K562 (cell line): ENCODE data around the gene SLC25A14. TPM values are rescaled to one million over a fixed set of nuclear protein-coding genes. Genes with fewer than 3 reads are reported as not detected.

Experiments used
- ATAC-seq: fragments of 200-7000 bp; cut with Tn5 transposase; 3 replicates; pipeline ENCODE4 v1.9.1; 2020; ENCODE audit warnings: moderate library complexity
- BruUV-seq: library from RNA; stranded (reverse); fragments of 400-500 nt; replicated peaks from 2 replicates; lab custom pipeline; 2021; lab: Mats Ljungman, UMichigan
- CTCF ChIA-PET: fragments of 300-600 bp; formaldehyde crosslinking; extraction: SDS; loops from one replicate; lab custom pipeline; 2021; ENCODE audit warnings: low intra/inter-chr PET ratio; lab: Yijun Ruan, JAX
- POLR2A ChIA-PET: fragments of 300-600, 350-650 bp; sonication (Branson Sonifier 250); formaldehyde crosslinking; extraction: SDS; loops from one replicate; lab custom pipeline; 2021; ENCODE audit warnings: antibody characterized with exemption, inconsistent platforms; lab: Yijun Ruan, JAX
- DNase-seq, 4 experiments: peaks; one replicate each; pipeline versions ENCODE4 v3.0.0 to v3.0.0-alpha.2; 2011 to 2018; ENCODE audit warnings: low spot score in 3 of 4, mixed read lengths in 3 of 4; ENCODE audit errors: extremely low read depth in 1 of 4
- FAIRE-seq: peaks from 2 replicates; lab custom pipeline; 2011; peaks lifted over from hg19 to GRCh38; lab: Jason Lieb, UNC
- H2AFZ ChIP-seq: 2 replicates; pipeline ENCODE4 v1.6.0; 2011; ENCODE audit warnings: low read depth, low read length, control low read depth, inconsistent platforms
- H3K27ac ChIP-seq: fragments of 200-600 bp; 3 replicates; pipeline ENCODE4 v1.8.0; 2011; ENCODE audit warnings: low read depth, mild to moderate bottlenecking, control low read depth, inconsistent platforms, low read length, moderate library complexity, mixed read lengths; ENCODE audit errors: extremely low read depth
- H3K27me3 ChIP-seq, 2 experiments: fragments of 300-600 bp in 1 of 2; 2 replicates in 1 of 2; 3 replicates in 1 of 2; pipeline versions ENCODE4 v1.6.0 to v1.8.0; 2011; ENCODE audit warnings: inconsistent platforms in 2 of 2, low read length in 2 of 2, mild to moderate bottlenecking in 1 of 2, mixed read lengths in 1 of 2, moderate library complexity in 1 of 2; ENCODE audit not compliant: control insufficient read depth in 2 of 2, insufficient read depth in 2 of 2
- H3K36me3 ChIP-seq: fragments of 300-600 bp; 3 replicates; pipeline ENCODE4 v1.8.0; 2011; ENCODE audit warnings: mild to moderate bottlenecking, low read length, inconsistent platforms; ENCODE audit not compliant: control insufficient read depth, insufficient read depth
- H3K4me1 ChIP-seq, 2 experiments: fragments of 200-600 bp in 1 of 2; replicated peaks in 1 of 2; 2 replicates in 1 of 2; 3 replicates in 1 of 2; pipeline versions ENCODE4 v1.5.1 to v1.8.0; 2011; ENCODE audit warnings: inconsistent platforms in 2 of 2, low read length in 2 of 2, mild to moderate bottlenecking in 1 of 2, mixed read lengths in 1 of 2, moderate library complexity in 1 of 2; ENCODE audit not compliant: control insufficient read depth in 2 of 2, insufficient read depth in 2 of 2
- H3K4me2 ChIP-seq: 2 replicates; pipeline ENCODE4 v1.6.1; 2011; ENCODE audit warnings: low read length, control low read depth, inconsistent platforms, mixed read lengths; ENCODE audit not compliant: insufficient read depth
- H3K4me3 ChIP-seq: fragments of 200-600 bp; sonication (generic), shearing (Covaris generic); 2 replicates; pipeline ENCODE4 v1.5.1; 2016; ENCODE audit warnings: control low read depth, inconsistent platforms
- H3K79me2 ChIP-seq: fragments of 200-600 bp; 3 replicates; pipeline ENCODE4 v1.8.0; 2011; ENCODE audit warnings: low read length, inconsistent platforms; ENCODE audit not compliant: control insufficient read depth, insufficient read depth
- H3K9ac ChIP-seq, 2 experiments: 2 replicates each; pipeline versions ENCODE4 v1.6.0 to v1.6.1; 2011; ENCODE audit warnings: low read depth in 2 of 2, low read length in 2 of 2, control low read depth in 1 of 2, inconsistent platforms in 1 of 2, mild to moderate bottlenecking in 1 of 2, mixed read lengths in 1 of 2; ENCODE audit not compliant: insufficient read depth in 1 of 2
- H3K9me1 ChIP-seq: one replicate; pipeline ENCODE4 v1.6.0; 2011; ENCODE audit warnings: inconsistent platforms, mild to moderate bottlenecking, low read length, moderate library complexity; ENCODE audit not compliant: control insufficient read depth, insufficient read depth
- H3K9me3 ChIP-seq: replicated peaks from 2 replicates; pipeline ENCODE4 v1.5.1; 2011; ENCODE audit warnings: low read depth, low read length, inconsistent platforms; ENCODE audit not compliant: control insufficient read depth, insufficient read depth
- H4K20me1 ChIP-seq: replicated peaks from 2 replicates; pipeline ENCODE4 v1.6.1; 2011; ENCODE audit warnings: low read length, inconsistent platforms, mixed read lengths; ENCODE audit not compliant: control insufficient read depth, insufficient read depth
- CC2D1A ChIP-seq: fragments of 450-650 bp; IDR thresholded peaks from 2 replicates; pipeline ENCODE4 v1.6.1; 2017; ENCODE audit warnings: mild to moderate bottlenecking
- CXXC5 ChIP-seq: fragments of 250-450 bp; sonication (Bioruptor Pico); IDR thresholded peaks from 2 replicates; pipeline ENCODE4 v1.8.0; 2022; ENCODE audit warnings: inconsistent platforms, mild to moderate bottlenecking, moderate library complexity
- L3MBTL2 ChIP-seq: fragments of 450-650 bp; IDR thresholded peaks from 2 replicates; pipeline ENCODE4 v1.6.1; 2016; ENCODE audit warnings: mild to moderate bottlenecking, moderate library complexity
- LEF1 ChIP-seq: fragments of 450-650 bp; IDR thresholded peaks from 2 replicates; pipeline ENCODE4 v1.6.1; 2016; ENCODE audit warnings: mild to moderate bottlenecking
- MAFK ChIP-seq: IDR thresholded peaks from 2 replicates; pipeline ENCODE4 v1.6.1; 2011; ENCODE audit warnings: low read length, improper control_type of control experiment
- TEAD4 ChIP-seq, 2 experiments: sonication (generic) in 1 of 2; formaldehyde crosslinking in 1 of 2; IDR thresholded peaks; 2 replicates each; pipeline versions ENCODE4 v1.6.1 to v1.8.0; 2012 to 2022; ENCODE audit warnings: borderline replicate concordance in 1 of 2, inconsistent platforms in 1 of 2, low read length in 1 of 2, mild to moderate bottlenecking in 1 of 2, missing genetic modification reagents in 1 of 2
- WGBS: fragments of 100-300 bp; shearing (Covaris generic); methylation state at CpG from one replicate; pipeline ENCODE4 v1.1.6; 2016; ENCODE audit warnings: low coverage, mixed read lengths; ENCODE audit not compliant: insufficient coverage; ENCODE audit errors: missing lambda C conversion rate; 5-methylcytosine and 5-hydroxymethylcytosine counted together
- in situ Hi-C: fragments of 300-500 bp; cut with MboI; formaldehyde crosslinking; loops from 4 replicates; pipeline ENCODE4 v1.15.0; 2018; ENCODE audit warnings: inconsistent platforms, mixed read lengths
- intact Hi-C: fragments of 100-400 bp; cut with micrococcal nuclease; formaldehyde crosslinking; loops from 2 replicates; pipeline ENCODE4 v1.14.2; 2022
- polyA plus RNA-seq, 8 experiments: library from polyadenylated mRNA; depleted of rRNA in 4 of 8; stranded (reverse) in 5 of 8; unstranded in 3 of 8; fragments of >200 nt; fragmentation: Nextera tagmentation in 2 of 8; fragmentation: Illumina TruSeq in 1 of 8; extraction: Ambion mirVana in 2 of 8; extraction: Trizol in 1 of 8; gene quantifications; 2 replicates each; pipeline versions ENCODE4 v1.2.1 to v1.2.3, GENCODE V29; 2011 to 2014; ENCODE audit warnings: inconsistent platforms in 1 of 8, missing spikeins in 1 of 8
- total RNA-seq, 7 experiments: library from RNA; depleted of rRNA in 6 of 7; stranded (reverse); fragments of >200 nt in 6 of 7; fragmentation: Illumina TruSeq in 2 of 7; extraction: Trizol in 2 of 7; gene quantifications; 2 replicates each; pipeline versions ENCODE4 v1.2.1 to v1.2.3, GENCODE V29; 2011 to 2021; ENCODE audit warnings: low replicate concordance in 1 of 7
- TF ChIP-seq, protein P1 (sequence below), 3 experiments: IDR thresholded peaks in 2 of 3; conservative IDR thresholded peaks in 1 of 3; 2 replicates each; pipeline ENCODE4 v1.5.1; 2011 to 2012; ENCODE audit warnings: low read length in 3 of 3, mild to moderate bottlenecking in 3 of 3, control low read depth in 2 of 3, improper control_type of control experiment in 1 of 3, inconsistent platforms in 1 of 3, low read depth in 1 of 3, mixed read lengths in 1 of 3, moderate library complexity in 1 of 3; ENCODE audit not compliant: insufficient read depth in 2 of 3
- TF ChIP-seq, protein P2 (sequence below), 2 experiments: IDR thresholded peaks; 2 replicates each; pipeline ENCODE4 v1.6.1; 2011; ENCODE audit warnings: borderline replicate concordance in 1 of 2, control low read depth in 1 of 2, low read depth in 1 of 2, low read length in 1 of 2, mild to moderate bottlenecking in 1 of 2, mixed read lengths in 1 of 2, moderate library complexity in 1 of 2; ENCODE audit not compliant: insufficient read depth in 1 of 2, insufficient read length in 1 of 2, poor library complexity in 1 of 2, severe bottlenecking in 1 of 2; ENCODE audit errors: extremely low read depth in 1 of 2
- TF ChIP-seq, protein P3 (sequence below), 2 experiments: fragments of 450-650 bp; formaldehyde crosslinking in 1 of 2; IDR thresholded peaks; 2 replicates each; pipeline versions ENCODE4 v1.4.0 to v1.6.1; 2014 to 2020; ENCODE audit warnings: mild to moderate bottlenecking in 2 of 2, borderline replicate concordance in 1 of 2, low read depth in 1 of 2

SLC25A14 gene
- total and polyA plus RNA-seq, 9 of the 15 experiments (the other 6 are each of a cell fraction or from before 2014, with no cell fraction given), result 9.5 to 33.3 (median 15.8) TPM

- in situ Hi-C loops, result no loop called here
- Histone ChIP-seq H3K9ac (no peak overlapping the region), H3K4me1 (peaks cover 0 to 2% of the 10 kb centered on the region in 2 experiments; a peak in 2 of 5 replicates), H3K27ac (no peak overlapping the region), H3K4me3 (no peak overlapping the region), H3K27me3 (no peaks in the 10 kb centered on the region), H3K4me2 (peak overlapping the region; percentile 43; the same call in 1 of the 2 replicates), H3K36me3 (no peaks in the 10 kb centered on the region), H2AFZ (peak overlapping the region; percentile 79), H4K20me1 (no peaks in the 10 kb centered on the region), H3K9me1 (no peaks in the 10 kb centered on the region), H3K79me2 (no peaks in the 10 kb centered on the region), H3K9me3 (no peaks in the 10 kb centered on the region)
- CTCF ChIA-PET, result interaction anchor here (0.6 to 0.8 kb wide), 3 partner anchors 210 to 704 kb away, joined by 3 to 4 read pairs (median 3); no protein-coding TSS in a partner anchor
- POLR2A ChIA-PET, result interaction anchor here (0.8 to 1.4 kb wide), 2 partner anchors 9 to 324 kb away, joined by 3 to 5 read pairs; partner anchors contain the start of gene SLC25A14
- ATAC-seq (peak; percentile 98), FAIRE-seq (peak; percentile 86), DNase-seq (peak; percentile 47 to 78 (median 56))
- BruUV-seq, result no TSS peak
- intact Hi-C loops, result loop anchor here (2.0 to 5.0 kb wide), 3 partner anchors 62 to 586 kb away; no protein-coding TSS in a partner anchor
- 9% methylated on average over 8 of the region's 10 CpGs for WGBS
- TF ChIP-seq, protein P1, sequence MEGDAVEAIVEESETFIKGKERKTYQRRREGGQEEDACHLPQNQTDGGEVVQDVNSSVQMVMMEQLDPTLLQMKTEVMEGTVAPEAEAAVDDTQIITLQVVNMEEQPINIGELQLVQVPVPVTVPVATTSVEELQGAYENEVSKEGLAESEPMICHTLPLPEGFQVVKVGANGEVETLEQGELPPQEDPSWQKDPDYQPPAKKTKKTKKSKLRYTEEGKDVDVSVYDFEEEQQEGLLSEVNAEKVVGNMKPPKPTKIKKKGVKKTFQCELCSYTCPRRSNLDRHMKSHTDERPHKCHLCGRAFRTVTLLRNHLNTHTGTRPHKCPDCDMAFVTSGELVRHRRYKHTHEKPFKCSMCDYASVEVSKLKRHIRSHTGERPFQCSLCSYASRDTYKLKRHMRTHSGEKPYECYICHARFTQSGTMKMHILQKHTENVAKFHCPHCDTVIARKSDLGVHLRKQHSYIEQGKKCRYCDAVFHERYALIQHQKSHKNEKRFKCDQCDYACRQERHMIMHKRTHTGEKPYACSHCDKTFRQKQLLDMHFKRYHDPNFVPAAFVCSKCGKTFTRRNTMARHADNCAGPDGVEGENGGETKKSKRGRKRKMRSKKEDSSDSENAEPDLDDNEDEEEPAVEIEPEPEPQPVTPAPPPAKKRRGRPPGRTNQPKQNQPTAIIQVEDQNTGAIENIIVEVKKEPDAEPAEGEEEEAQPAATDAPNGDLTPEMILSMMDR (IDR thresholded peaks at IDR 0.05 in 2 of 3, conservative IDR thresholded peaks at IDR 0.05 in 1 of 3; ENCODE audit: insufficient read depth in 2 of 3, low read depth in 1 of 3, low read length in 3 of 3), result peak; percentile 70 to 77 (median 74)
- TF ChIP-seq TEAD4 (IDR thresholded peaks at IDR 0.05; ENCODE audit: low read length), result 0 out of 2 replicates have a peak, but pooled peaks have one; percentile 23
- no peak for TF ChIP-seq TEAD4 (CRISPR knock-in tag; IDR thresholded peaks at IDR 0.05; ENCODE audit: borderline replicate concordance)
- TF ChIP-seq L3MBTL2, result peak; percentile 85
- 0 out of 2 replicates have a peak, but pooled peaks have one; percentile 17 for TF ChIP-seq LEF1
- TF ChIP-seq CC2D1A, result peak; percentile 50; the same call in 1 of the 2 replicates
- no peak for TF ChIP-seq MAFK
- TF ChIP-seq, protein P2, sequence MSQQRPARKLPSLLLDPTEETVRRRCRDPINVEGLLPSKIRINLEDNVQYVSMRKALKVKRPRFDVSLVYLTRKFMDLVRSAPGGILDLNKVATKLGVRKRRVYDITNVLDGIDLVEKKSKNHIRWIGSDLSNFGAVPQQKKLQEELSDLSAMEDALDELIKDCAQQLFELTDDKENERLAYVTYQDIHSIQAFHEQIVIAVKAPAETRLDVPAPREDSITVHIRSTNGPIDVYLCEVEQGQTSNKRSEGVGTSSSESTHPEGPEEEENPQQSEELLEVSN (IDR thresholded peaks at IDR 0.05; ENCODE audit: borderline replicate concordance in 1 of 2, extremely low read depth in 1 of 2, insufficient read depth in 1 of 2, insufficient read length in 1 of 2, low read depth in 1 of 2, low read length in 1 of 2, poor library complexity in 1 of 2, severe bottlenecking in 1 of 2), result peak in 1 of 2 experiments; percentile 78
- TF ChIP-seq CXXC5 (CRISPR knock-in tag), result peak; percentile 67
- TF ChIP-seq, protein P3, sequence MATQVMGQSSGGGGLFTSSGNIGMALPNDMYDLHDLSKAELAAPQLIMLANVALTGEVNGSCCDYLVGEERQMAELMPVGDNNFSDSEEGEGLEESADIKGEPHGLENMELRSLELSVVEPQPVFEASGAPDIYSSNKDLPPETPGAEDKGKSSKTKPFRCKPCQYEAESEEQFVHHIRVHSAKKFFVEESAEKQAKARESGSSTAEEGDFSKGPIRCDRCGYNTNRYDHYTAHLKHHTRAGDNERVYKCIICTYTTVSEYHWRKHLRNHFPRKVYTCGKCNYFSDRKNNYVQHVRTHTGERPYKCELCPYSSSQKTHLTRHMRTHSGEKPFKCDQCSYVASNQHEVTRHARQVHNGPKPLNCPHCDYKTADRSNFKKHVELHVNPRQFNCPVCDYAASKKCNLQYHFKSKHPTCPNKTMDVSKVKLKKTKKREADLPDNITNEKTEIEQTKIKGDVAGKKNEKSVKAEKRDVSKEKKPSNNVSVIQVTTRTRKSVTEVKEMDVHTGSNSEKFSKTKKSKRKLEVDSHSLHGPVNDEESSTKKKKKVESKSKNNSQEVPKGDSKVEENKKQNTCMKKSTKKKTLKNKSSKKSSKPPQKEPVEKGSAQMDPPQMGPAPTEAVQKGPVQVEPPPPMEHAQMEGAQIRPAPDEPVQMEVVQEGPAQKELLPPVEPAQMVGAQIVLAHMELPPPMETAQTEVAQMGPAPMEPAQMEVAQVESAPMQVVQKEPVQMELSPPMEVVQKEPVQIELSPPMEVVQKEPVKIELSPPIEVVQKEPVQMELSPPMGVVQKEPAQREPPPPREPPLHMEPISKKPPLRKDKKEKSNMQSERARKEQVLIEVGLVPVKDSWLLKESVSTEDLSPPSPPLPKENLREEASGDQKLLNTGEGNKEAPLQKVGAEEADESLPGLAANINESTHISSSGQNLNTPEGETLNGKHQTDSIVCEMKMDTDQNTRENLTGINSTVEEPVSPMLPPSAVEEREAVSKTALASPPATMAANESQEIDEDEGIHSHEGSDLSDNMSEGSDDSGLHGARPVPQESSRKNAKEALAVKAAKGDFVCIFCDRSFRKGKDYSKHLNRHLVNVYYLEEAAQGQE (IDR thresholded peaks at IDR 0.05; ENCODE audit: borderline replicate concordance), result peak; percentile 59
- TF ChIP-seq, protein P3 (CRISPR knock-in tag; IDR thresholded peaks at IDR 0.05; ENCODE audit: low read depth), result no peak
Measured at GRCh38 chrX:130330706-130331105, 9.0 kb upstream of the SLC25A14 start.
